Activated CD4-positive, alpha-beta T cell treated with anti-CD3 and anti-CD28 coated beads for 36 hours (primary cell): Measurements from ENCODE around the gene RPL27. TPM values are rescaled to one million over a fixed set of nuclear protein-coding genes. Genes with fewer than 3 reads are reported as not detected.

ENCODE experiments used
- ATAC-seq: fragments of 200-7000 bp; cut with Tn5 transposase; one replicate; pipeline ENCODE4 v1.10.0; 2021; ENCODE audit warnings: mild to moderate bottlenecking, moderate library complexity
- CTCF ChIA-PET: fragments of 350-600 bp; sonication (Branson Sonifier 250); formaldehyde crosslinking; loops from one replicate; lab custom pipeline; 2021; ENCODE audit warnings: antibody characterized with exemption; lab: Charles Lee
- POLR2A ChIA-PET: fragments of 350-600 bp; sonication (Branson Sonifier 250); formaldehyde crosslinking; loops from one replicate; lab custom pipeline; 2021; ENCODE audit warnings: antibody characterized with exemption, inconsistent platforms; lab: Charles Lee
- DNase-seq: peaks from one replicate; pipeline ENCODE4 v3.0.0-alpha.2; 2020
- H3K27ac Mint-ChIP-seq: one replicate; pipeline ENCODE4 v1.8.0; 2021; ENCODE audit warnings: mixed read lengths
- H3K27me3 Mint-ChIP-seq: one replicate; pipeline ENCODE4 v1.8.0; 2021; ENCODE audit warnings: mixed read lengths
- H3K36me3 Mint-ChIP-seq: one replicate; pipeline ENCODE4 v1.8.0; 2021; ENCODE audit warnings: low read depth, mixed read lengths
- H3K4me1 Mint-ChIP-seq: one replicate; pipeline ENCODE4 v1.8.0; 2021; ENCODE audit warnings: mixed read lengths
- H3K4me3 Mint-ChIP-seq: one replicate; pipeline ENCODE4 v1.8.0; 2021; ENCODE audit warnings: mild to moderate bottlenecking, moderate library complexity, mixed read lengths
- H3K9me3 Mint-ChIP-seq: one replicate; pipeline ENCODE4 v1.8.0; 2021; ENCODE audit warnings: low read depth, mixed read lengths
- intact Hi-C, 2 experiments: fragments of 100-400 bp; cut with DNase I in 1 of 2; cut with micrococcal nuclease in 1 of 2; formaldehyde crosslinking; loops; one replicate each; pipeline versions ENCODE4 v1.14.2 to v1.15.1; 2022 to 2024; cut with DNase I, micrococcal nuclease
- total RNA-seq, 2 experiments: library from RNA; stranded (reverse); gene quantifications; one replicate each; pipeline ENCODE4 v1.2.3, GENCODE V29; 2021

RPL27 gene
- total RNA-seq, 2 experiments from 2014 or later = 1,703 to 2,161 TPM

DNA sequence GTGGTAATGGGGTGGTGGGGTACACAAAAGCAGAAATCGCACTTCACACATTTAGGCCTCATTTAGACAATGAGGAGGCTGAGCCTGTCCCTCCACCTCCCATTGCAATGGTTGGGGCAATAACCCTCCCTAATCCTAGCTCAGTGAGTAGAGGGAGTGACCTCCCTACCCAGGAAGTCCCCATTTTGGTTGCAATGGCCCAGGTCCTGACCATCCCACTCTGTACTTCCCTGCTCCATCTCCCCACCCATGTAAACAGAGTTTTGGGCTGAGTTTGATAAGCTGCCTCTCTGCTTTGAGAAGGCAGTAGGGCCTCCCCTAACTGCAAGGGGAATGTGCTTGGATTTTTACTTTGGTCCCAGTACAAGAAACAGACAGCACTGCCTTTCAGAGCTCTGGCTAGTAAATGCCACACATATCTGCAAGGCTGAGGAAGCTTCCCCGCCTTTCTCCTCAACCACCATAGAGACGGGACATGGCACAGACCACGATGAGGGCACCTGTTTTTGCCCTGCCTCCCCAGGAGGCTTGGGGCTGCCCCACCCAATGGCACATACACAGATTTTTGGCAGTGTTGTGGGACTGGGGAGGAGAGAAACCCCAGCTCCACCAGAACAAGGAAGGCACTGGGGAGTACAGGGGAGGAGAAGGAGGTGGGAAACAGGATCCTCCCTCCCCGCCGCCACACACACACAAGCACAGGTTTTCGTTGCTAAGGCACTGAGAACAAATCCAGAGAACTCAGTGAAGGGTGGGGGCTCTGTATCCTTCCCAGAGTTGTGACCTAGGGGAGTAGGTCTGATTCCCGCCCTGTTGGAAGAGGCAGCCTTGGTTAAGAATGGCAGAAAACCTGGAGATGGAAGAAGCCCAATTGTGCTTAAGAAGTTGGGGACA, 16.7 kb downstream of the RPL27 start:
- CTCF ChIA-PET = no interaction called here
- POLR2A ChIA-PET = no interaction called here
- Mint-ChIP-seq H3K27ac (no peak overlapping the region), H3K36me3 (peaks cover 21% of the 10 kb centered on the region), H3K27me3 (no peaks in the 10 kb centered on the region), H3K4me3 (no peak overlapping the region), H3K9me3 (no peaks in the 10 kb centered on the region), H3K4me1 (peaks cover 20% of the 10 kb centered on the region)
- intact Hi-C loops = no loop called here
- DNase-seq (no peak), ATAC-seq (no peak)

DNA sequence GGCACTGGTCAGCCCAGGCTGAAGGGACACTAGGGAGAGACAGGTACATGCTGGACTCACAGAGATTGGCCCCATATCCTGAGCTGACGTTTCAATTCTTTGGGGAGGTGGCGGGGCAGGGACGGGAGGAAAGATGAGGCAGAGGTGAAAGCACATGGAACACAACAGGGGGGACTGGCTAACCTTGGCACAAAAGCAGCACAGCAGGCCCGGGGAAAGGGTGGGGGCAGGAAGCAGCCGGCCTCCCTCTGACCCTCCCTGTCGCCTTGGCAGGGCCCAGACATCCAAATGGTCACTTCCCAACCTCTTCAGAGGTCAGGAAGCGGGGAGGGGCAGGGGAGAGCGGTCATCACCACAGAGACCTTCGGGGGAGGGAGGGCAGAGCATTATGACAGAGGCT, 17.4 kb downstream of the RPL27 start:
- intact Hi-C loops = no loop called here
- ATAC-seq = no peak
- ChIA-PET POLR2A (no interaction called here), CTCF (no interaction called here)
- H3K36me3 Mint-ChIP-seq = peaks cover 20% of the 10 kb centered on the region
- H3K27ac Mint-ChIP-seq = no peak overlapping the region
- H3K27me3 Mint-ChIP-seq = no peaks in the 10 kb centered on the region
- H3K4me1 Mint-ChIP-seq = peaks cover 22% of the 10 kb centered on the region
- no peak for DNase-seq
- H3K4me3 Mint-ChIP-seq = no peak overlapping the region
- no peaks in the 10 kb centered on the region for H3K9me3 Mint-ChIP-seq

DNA sequence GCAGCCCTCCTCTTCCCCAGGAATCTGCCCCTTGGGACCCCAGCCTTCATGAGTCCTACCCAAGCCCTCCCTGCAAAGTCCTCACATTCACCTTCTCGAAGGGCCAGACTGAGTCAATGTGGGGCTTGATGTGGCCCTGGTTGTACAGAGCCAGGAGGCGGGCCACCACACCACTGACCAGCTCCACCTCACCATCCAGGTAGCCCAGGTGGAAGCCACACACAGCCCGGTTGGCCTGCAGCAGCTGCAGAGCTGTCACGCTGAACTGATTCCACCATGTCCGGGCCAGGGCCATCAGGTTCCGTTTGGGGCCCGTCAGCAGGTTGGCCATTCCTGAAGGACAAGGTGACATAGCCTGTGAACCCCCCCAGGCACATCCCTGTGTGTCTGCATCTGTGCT, 18.0 kb downstream of the RPL27 start:
- Mint-ChIP-seq H3K27me3 (no peaks in the 10 kb centered on the region), H3K4me1 (peaks cover 24% of the 10 kb centered on the region), H3K9me3 (no peaks in the 10 kb centered on the region), H3K27ac (no peak overlapping the region), H3K4me3 (no peak overlapping the region), H3K36me3 (peaks cover 18% of the 10 kb centered on the region)
- intact Hi-C loops = no loop called here
- ATAC-seq = no peak
- no peak for DNase-seq
- CTCF ChIA-PET = no interaction called here
- POLR2A ChIA-PET = no interaction called here

DNA sequence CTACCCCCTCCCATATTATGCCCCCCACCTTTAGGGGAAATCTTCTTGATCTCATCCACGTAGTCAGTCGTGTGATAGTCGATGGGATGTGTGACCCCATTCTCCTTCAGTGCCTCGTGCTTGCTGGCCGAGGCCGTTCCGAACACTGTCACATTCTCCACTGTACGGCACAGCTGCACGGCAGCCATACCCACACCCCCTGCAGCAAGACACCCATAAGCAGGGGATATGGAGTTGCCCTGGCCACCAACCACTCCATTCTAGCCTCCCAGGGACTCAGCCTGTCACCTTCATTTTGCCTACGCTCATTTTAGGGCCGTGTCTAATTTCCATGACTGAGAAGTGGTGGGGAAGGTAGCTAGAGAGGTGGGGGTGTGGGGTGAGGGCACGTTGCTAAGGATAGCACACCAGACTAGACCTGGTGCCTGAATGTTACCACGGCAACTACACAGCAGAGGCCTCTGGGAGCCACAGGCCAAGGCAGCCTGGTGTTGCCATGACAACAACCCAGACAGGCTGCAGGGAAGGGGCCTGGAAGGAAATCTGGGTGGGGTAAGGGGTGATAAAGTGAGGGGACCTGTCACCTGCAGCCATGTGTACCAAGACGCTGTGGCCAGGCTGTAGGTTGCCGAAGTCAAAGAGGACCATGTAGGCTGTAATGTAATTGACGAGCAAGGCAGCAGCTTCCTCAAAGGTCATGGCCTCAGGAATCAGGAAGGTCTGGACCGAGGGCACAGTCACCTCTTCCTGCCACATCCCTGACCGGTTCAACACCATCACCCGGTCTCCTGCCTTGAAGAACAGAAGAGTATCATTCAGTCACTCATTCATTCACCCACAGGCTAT, 20.0 kb downstream of the RPL27 start:
- no peak overlapping the region for H3K4me3 Mint-ChIP-seq
- ATAC-seq = no peak
- no peaks in the 10 kb centered on the region for H3K9me3 Mint-ChIP-seq
- POLR2A ChIA-PET = interaction anchor here (1.0 kb wide), 1 partner anchor 12 kb away, joined by 3 read pairs; the partner anchor contains the start of gene IFI35
- H3K36me3 Mint-ChIP-seq = peaks cover 12% of the 10 kb centered on the region
- no peaks in the 10 kb centered on the region for H3K27me3 Mint-ChIP-seq
- peak; percentile 45 for DNase-seq
- peaks cover 26% of the 10 kb centered on the region for H3K4me1 Mint-ChIP-seq
- intact Hi-C loops = no loop called here
- CTCF ChIA-PET = no interaction called here
- H3K27ac Mint-ChIP-seq = no peak overlapping the region

DNA sequence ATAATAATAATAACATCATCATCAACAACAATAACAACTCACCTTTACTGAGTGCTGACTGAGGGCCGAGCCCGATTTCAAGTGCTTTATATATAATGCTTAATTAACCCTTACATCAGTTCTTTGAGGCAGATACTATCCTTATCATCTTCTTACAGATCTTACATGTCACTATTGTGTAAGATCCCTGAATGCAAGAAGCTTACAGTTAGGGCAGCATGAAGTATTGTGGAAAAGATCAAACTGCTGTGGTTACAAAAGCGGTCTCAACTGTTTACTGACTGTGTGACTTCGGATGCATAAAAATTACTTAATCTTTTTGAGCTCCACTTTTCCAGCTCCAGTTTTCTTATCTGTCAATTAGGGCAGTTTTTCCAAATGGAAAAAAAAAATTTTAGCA, 20.7 kb downstream of the RPL27 start:
- no peaks in the 10 kb centered on the region for H3K27me3 Mint-ChIP-seq
- intact Hi-C loops = no loop called here
- no peak for DNase-seq
- no peaks in the 10 kb centered on the region for H3K9me3 Mint-ChIP-seq
- no peak for ATAC-seq
- no peak overlapping the region for H3K27ac Mint-ChIP-seq
- CTCF ChIA-PET = no interaction called here
- H3K4me3 Mint-ChIP-seq = no peak overlapping the region
- H3K4me1 Mint-ChIP-seq = peaks cover 26% of the 10 kb centered on the region
- peaks cover 7% of the 10 kb centered on the region for H3K36me3 Mint-ChIP-seq
- POLR2A ChIA-PET = no interaction called here

DNA sequence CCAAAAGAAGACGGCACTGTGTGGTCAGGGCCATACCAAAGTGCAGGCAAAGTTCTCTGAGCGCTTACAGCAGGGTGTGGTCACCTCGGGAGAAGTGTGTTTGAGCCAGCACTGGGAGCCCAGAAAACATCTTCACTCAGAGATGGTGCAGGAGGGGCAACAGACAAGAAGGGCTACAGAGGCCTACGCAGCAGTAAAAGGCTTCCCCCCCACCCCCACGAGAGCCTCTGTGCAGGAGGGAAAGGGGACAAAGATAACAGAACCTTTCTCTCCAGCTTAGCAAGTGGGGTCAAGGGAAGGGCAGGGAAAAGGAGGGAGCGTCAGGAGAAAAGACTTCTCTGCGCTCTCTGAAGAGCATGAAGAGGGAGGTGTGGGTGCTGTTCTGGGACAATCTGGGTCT, 21.2 kb downstream of the RPL27 start:
- DNase-seq (no peak), ATAC-seq (no peak)
- Mint-ChIP-seq H3K4me1 (peaks cover 30% of the 10 kb centered on the region), H3K36me3 (peaks cover 3% of the 10 kb centered on the region), H3K27ac (no peak overlapping the region), H3K4me3 (no peak overlapping the region), H3K9me3 (no peaks in the 10 kb centered on the region), H3K27me3 (no peaks in the 10 kb centered on the region)
- ChIA-PET POLR2A (no interaction called here), CTCF (no interaction called here)
- intact Hi-C loops = no loop called here

- ATAC-seq = no peak
- Mint-ChIP-seq H3K9me3 (no peaks in the 10 kb centered on the region), H3K36me3 (no peaks in the 10 kb centered on the region), H3K27me3 (no peaks in the 10 kb centered on the region), H3K4me1 (peaks cover 35% of the 10 kb centered on the region), H3K27ac (no peak overlapping the region), H3K4me3 (peak overlapping the region; percentile 81)
- intact Hi-C loops = loop anchor here in 1 of 2 experiments (5.0 kb wide), 3 partner anchors 317 to 462 kb away; partner anchors contain the start of genes DHX8 and PLEKHH3
- POLR2A ChIA-PET = interaction anchor here (1.1 kb wide), 1 partner anchor 348 kb away, joined by 5 read pairs; no protein-coding TSS in a partner anchor
- CTCF ChIA-PET = no interaction called here
- DNase-seq = no peak
Observed at GRCh38 chr17:43020030-43020621, 21.9 kb downstream of the RPL27 start.

DNA sequence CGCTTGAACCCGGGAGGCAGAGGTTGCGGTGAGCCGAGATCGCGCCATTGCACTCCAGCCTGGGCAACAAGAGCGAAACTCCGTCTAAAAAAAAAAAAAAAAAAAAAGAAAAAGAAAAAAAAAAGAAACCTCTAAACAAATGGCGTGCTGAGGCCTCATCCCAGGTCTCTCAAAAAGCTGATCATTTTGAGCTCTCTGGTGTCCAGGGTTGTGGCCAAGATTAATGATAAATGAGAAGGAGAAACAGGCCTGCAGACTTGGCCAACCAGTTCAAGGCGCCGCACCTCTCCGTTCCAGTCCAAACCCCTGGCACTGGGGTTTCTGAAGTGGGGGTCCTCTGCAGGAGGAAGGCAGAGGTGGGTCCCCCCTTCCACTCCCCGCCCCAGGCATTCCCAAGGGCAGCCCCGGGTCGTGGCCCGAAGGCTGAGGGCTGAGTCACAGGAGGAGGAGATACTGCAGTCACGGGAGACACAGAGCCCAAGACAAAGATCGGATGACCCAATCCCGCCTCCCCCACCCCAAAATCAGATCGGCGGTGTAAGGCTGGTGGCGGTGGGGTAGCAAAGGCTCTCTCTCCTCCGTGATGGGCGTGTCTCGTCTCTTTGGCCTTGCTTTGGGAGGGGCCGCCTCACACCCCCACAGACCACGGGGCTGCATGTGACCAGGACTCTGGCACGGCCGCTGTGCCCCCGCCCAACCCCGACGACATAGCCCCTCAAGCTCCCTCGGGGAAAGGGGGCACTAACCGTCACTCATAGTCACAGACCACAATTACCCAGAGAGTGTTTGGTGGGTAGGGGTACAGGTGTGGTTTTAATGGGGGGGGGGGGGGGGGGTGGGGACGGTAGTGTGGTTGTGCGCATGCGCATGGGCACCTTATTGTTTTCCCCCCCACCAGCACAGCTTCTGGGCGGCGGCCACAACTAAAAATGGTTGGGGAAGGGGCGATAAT, 22.8 kb downstream of the RPL27 start:
- ChIA-PET CTCF (interaction anchor here (0.5 to 2.5 kb wide), 2 partner anchors 23 to 93 kb away, joined by 3 to 10 read pairs; partner anchors contain the start of gene RPL27), POLR2A (interaction anchor here (0.6 to 1.8 kb wide), 5 partner anchors 23 to 347 kb away, joined by 4 to 10 read pairs (median 5); partner anchors contain the start of genes RPL27 and VPS25)
- intact Hi-C loops = loop anchor here in 1 of 2 experiments (5.0 kb wide), 3 partner anchors 316 to 461 kb away; partner anchors contain the start of genes DHX8 and PLEKHH3
- DNase-seq (peak; percentile 30), ATAC-seq (no peak)
- Mint-ChIP-seq H3K36me3 (no peaks in the 10 kb centered on the region), H3K4me1 (peaks cover 37% of the 10 kb centered on the region), H3K9me3 (no peaks in the 10 kb centered on the region), H3K4me3 (peak overlapping the region; percentile 81), H3K27me3 (no peaks in the 10 kb centered on the region), H3K27ac (no peak overlapping the region)

- Mint-ChIP-seq H3K36me3 (no peaks in the 10 kb centered on the region), H3K27me3 (no peaks in the 10 kb centered on the region), H3K4me3 (peak within 1 kb of the TSS; percentile 81), H3K27ac (no peak within 1 kb of the TSS), H3K4me1 (peaks cover 37% of the 10 kb centered on the region), H3K9me3 (no peaks in the 10 kb centered on the region)
- ATAC-seq (peak; percentile 55), DNase-seq (peak; percentile 79)
- ChIA-PET POLR2A (interaction anchor here (1.5 to 1.8 kb wide), 2 partner anchors 24 to 293 kb away, joined by 4 to 10 read pairs; partner anchors contain the start of gene RPL27), CTCF (interaction anchor here (0.5 to 2.5 kb wide), 3 partner anchors 24 to 93 kb away, joined by 3 to 10 read pairs (median 3); partner anchors contain the start of gene RPL27)
- intact Hi-C loops = loop anchor here in 1 of 2 experiments (1.0 to 5.0 kb wide), 7 partner anchors 16 to 460 kb away; partner anchors contain the start of genes BRCA1, DHX8, IFI35 and PLEKHH3
Observed at GRCh38 chr17:43021741-43022512, 23.7 kb downstream of the RPL27 start, which contains the start of gene VAT1. TSS of gene VAT1 (minus strand) at chr17:43022385. CDS start at chr17:43022322, 63 bp downstream.
